AG04450 (cell line): ENCODE measurements around the gene SMARCE1. TPM values are rescaled to one million over a fixed set of nuclear protein-coding genes. Genes with fewer than 3 reads are reported as not detected.

ENCODE experiments used
- CTCF ChIA-PET: fragments of 300-600, 350-600 bp; formaldehyde crosslinking; extraction: SDS; loops from one replicate; lab custom pipeline; 2022; ENCODE audit warnings: antibody characterized with exemption, inconsistent platforms; lab: Charles Lee
- POLR2A ChIA-PET: fragments of 350-600 bp; formaldehyde crosslinking; extraction: SDS; loops from one replicate; lab custom pipeline; 2021; ENCODE audit warnings: antibody characterized with exemption, inconsistent platforms; lab: Yijun Ruan, JAX
- DNase-seq: peaks from one replicate; pipeline ENCODE4 v3.0.0-alpha.2; 2011; ENCODE audit warnings: low read depth, low spot score
- H3K27ac ChIP-seq: one replicate; pipeline ENCODE4 v1.5.1; 2012; ENCODE audit warnings: low read depth, low read length, control low read depth
- H3K27me3 ChIP-seq: one replicate; pipeline ENCODE4 v1.6.0; 2012; ENCODE audit warnings: low read length; ENCODE audit not compliant: control insufficient read depth, insufficient read depth
- H3K4me3 ChIP-seq: 2 replicates; pipeline ENCODE4 v1.5.1; 2011; ENCODE audit warnings: mild to moderate bottlenecking, low read depth, low read length, control low read depth
- H3K9me3 ChIP-seq: 2 replicates; pipeline ENCODE4 v1.5.1; 2012; ENCODE audit warnings: low read length; ENCODE audit not compliant: control insufficient read depth, insufficient read depth
- polyA plus RNA-seq: library from polyadenylated mRNA; depleted of rRNA; stranded (reverse); fragments of >200 nt; gene quantifications from 2 replicates; pipeline ENCODE4 v1.2.3, GENCODE V29; 2011
- TF ChIP-seq, protein P1 (sequence below): IDR thresholded peaks from 2 replicates; pipeline ENCODE4 v1.5.1; 2011; ENCODE audit warnings: low read depth, low read length, control low read depth, inconsistent platforms

SMARCE1 gene
- polyA plus RNA-seq, 1 experiment: 111 TPM

- TF ChIP-seq, protein P1, sequence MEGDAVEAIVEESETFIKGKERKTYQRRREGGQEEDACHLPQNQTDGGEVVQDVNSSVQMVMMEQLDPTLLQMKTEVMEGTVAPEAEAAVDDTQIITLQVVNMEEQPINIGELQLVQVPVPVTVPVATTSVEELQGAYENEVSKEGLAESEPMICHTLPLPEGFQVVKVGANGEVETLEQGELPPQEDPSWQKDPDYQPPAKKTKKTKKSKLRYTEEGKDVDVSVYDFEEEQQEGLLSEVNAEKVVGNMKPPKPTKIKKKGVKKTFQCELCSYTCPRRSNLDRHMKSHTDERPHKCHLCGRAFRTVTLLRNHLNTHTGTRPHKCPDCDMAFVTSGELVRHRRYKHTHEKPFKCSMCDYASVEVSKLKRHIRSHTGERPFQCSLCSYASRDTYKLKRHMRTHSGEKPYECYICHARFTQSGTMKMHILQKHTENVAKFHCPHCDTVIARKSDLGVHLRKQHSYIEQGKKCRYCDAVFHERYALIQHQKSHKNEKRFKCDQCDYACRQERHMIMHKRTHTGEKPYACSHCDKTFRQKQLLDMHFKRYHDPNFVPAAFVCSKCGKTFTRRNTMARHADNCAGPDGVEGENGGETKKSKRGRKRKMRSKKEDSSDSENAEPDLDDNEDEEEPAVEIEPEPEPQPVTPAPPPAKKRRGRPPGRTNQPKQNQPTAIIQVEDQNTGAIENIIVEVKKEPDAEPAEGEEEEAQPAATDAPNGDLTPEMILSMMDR: no peak
- peaks cover 37% of the 10 kb centered on the region for H3K27me3 ChIP-seq
- H3K4me3 ChIP-seq: no peak overlapping the region
- ChIA-PET CTCF (interaction anchor here (1.2 kb wide), 1 partner anchor 9 kb away, joined by 3 read pairs; no protein-coding TSS in a partner anchor), POLR2A (no interaction called here)
- H3K27ac ChIP-seq: no peak overlapping the region
- no peaks in the 10 kb centered on the region for H3K9me3 ChIP-seq
- DNase-seq: no peak
These were observed 28.3 kb upstream of the SMARCE1 start for GRCh38 chr17:40675905-40676304.

- Histone ChIP-seq H3K9me3 (no peaks in the 10 kb centered on the region), H3K27ac (no peak overlapping the region), H3K27me3 (peaks cover 29% of the 10 kb centered on the region), H3K4me3 (no peak overlapping the region)
- DNase-seq: no peak
- POLR2A ChIA-PET: no interaction called here
- TF ChIP-seq, protein P1: no peak
- CTCF ChIA-PET: no interaction called here
These were observed 25.0 kb upstream of the SMARCE1 start for GRCh38 chr17:40672654-40673053.

DNA sequence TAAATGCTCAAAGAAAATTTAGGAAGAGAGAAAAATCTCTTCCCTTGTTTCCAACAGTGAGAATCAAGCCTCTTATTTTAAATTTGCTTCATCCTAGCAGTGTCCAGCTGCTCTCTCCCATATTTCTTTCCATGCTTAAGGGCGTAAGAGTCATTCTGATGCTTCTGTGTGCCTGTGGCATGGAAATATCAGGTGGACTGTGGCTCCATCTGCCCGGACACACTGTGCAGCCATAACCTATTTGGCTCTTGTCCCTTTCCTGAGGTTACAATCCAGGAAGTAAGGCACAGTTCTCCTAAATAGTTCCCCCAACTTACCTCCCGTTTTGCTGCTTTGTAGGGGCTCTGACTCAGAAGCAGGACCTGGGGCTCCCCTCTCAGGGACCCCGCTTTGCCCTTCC lies 23.7 kb upstream of the SMARCE1 start:
- no peak overlapping the region for H3K4me3 ChIP-seq
- H3K27ac ChIP-seq: no peak overlapping the region
- POLR2A ChIA-PET: no interaction called here
- CTCF ChIA-PET: no interaction called here
- DNase-seq: no peak
- H3K27me3 ChIP-seq: peaks cover 19% of the 10 kb centered on the region
- TF ChIP-seq, protein P1: no peak
- no peaks in the 10 kb centered on the region for H3K9me3 ChIP-seq

- CTCF ChIA-PET: interaction anchor here (1.8 kb wide), 1 partner anchor 982 kb away, joined by 6 read pairs; no protein-coding TSS in a partner anchor
- Histone ChIP-seq H3K4me3 (no peak overlapping the region), H3K27ac (no peak overlapping the region), H3K9me3 (no peaks in the 10 kb centered on the region), H3K27me3 (peaks cover 33% of the 10 kb centered on the region)
- no peak for DNase-seq
- POLR2A ChIA-PET: no interaction called here
- TF ChIP-seq, protein P1: no peak
These were observed 18.7 kb upstream of the SMARCE1 start for GRCh38 chr17:40666331-40666730.

GRCh38 chr17:40664582-40665333 lies 17.1 kb upstream of the SMARCE1 start, which contains the start of gene KRT222:
KRT222 (minus strand) TSS chr17:40665177; CDS start chr17:40665099, 78 bp downstream.
- H3K4me3 ChIP-seq: no peak within 1 kb of the TSS
- CTCF ChIA-PET: interaction anchor here (1.0 to 1.8 kb wide), 2 partner anchors 126 to 984 kb away, joined by 3 to 6 read pairs; no protein-coding TSS in a partner anchor

More at GRCh38 chr17:40664582-40665333, 17.1 kb upstream of the SMARCE1 start, which contains the start of gene KRT222:
- H3K27ac ChIP-seq: no peak within 1 kb of the TSS
- POLR2A ChIA-PET: no interaction called here
- H3K27me3 ChIP-seq: peaks cover 36% of the 10 kb centered on the region
- no peak for DNase-seq
- TF ChIP-seq, protein P1: no peak
- H3K9me3 ChIP-seq: no peaks in the 10 kb centered on the region
